Gastrocnemius medialis (tissue), 4 donors: ENCODE measurements around the gene CCDC30. TPM values are rescaled to one million over a fixed set of nuclear protein-coding genes. Genes with fewer than 3 reads are reported as not detected.

Experiments used
- ATAC-seq, 2 donors: fragments of 150-250 bp; one replicate each; pipeline ENCODE4 v1.9.1; 2016
- DNase-seq, 2 donors: peaks; one replicate each; pipeline ENCODE4 v3.0.0-alpha.2; 2019
- H3K27ac ChIP-seq, 4 donors: fragments of 200-600 bp; sonication (generic); 1 replicate in 1 of 4; 2 replicates in 3 of 4; pipeline ENCODE4 v1.5.1; 2016 to 2018; ENCODE audit warnings: mild to moderate bottlenecking in 2 of 4, moderate library complexity in 1 of 4
- H3K27me3 ChIP-seq, 3 donors: fragments of 200-600 bp; sonication (generic) in 2 of 3; 1 replicate in 1 of 3; 2 replicates in 2 of 3; pipeline versions ENCODE4 v1.5.1 to v1.6.0; 2016 to 2019; ENCODE audit warnings: mild to moderate bottlenecking in 1 of 3, moderate library complexity in 1 of 3
- H3K36me3 ChIP-seq, 2 donors: fragments of 200-600 bp; sonication (generic) in 1 of 2; one replicate each; pipeline ENCODE4 v1.5.1; 2017 to 2018
- H3K4me1 ChIP-seq, 2 donors: fragments of 200-600 bp; sonication (generic) in 1 of 2; one replicate each; pipeline ENCODE4 v1.5.1; 2016 to 2017; ENCODE audit warnings: mild to moderate bottlenecking in 2 of 2
- H3K4me3 ChIP-seq, 4 donors: fragments of 200-600 bp; sonication (generic) in 3 of 4; 1 replicate in 1 of 4; 2 replicates in 3 of 4; pipeline ENCODE4 v1.5.1; 2016 to 2019; ENCODE audit warnings: mild to moderate bottlenecking in 2 of 4
- H3K9me3 ChIP-seq, 3 donors: fragments of 200-600 bp; sonication (generic) in 2 of 3; 1 replicate in 1 of 3; 2 replicates in 2 of 3; pipeline ENCODE4 v1.5.1; 2016 to 2019
- CTCF ChIP-seq, 5 experiments: fragments of 450-650 bp in 3 of 5; fragments of 200-600 bp in 2 of 5; sonication (generic) in 2 of 5; IDR thresholded peaks in 4 of 5; conservative IDR thresholded peaks in 1 of 5; 1 replicate in 4 of 5; 2 replicates in 1 of 5; pipeline ENCODE4 v1.5.1; 2016 to 2019; ENCODE audit warnings: antibody characterized with exemption in 5 of 5, mild to moderate bottlenecking in 3 of 5, moderate library complexity in 3 of 5
- POLR2A ChIP-seq, 2 donors: fragments of 450-650 bp; IDR thresholded peaks; one replicate each; pipeline ENCODE4 v1.6.1; 2017; ENCODE audit warnings: antibody characterized with exemption in 2 of 2, mild to moderate bottlenecking in 2 of 2, moderate library complexity in 2 of 2
- in situ Hi-C, 4 donors: fragments of 200-750 bp; cut with MboI; loops; one replicate each; pipeline versions ENCODE4 v1.15.0 to v1.8.0; 2017; ENCODE audit warnings: low sequenced_read_pairs in 4 of 4
- intact Hi-C: fragments of 100-400 bp; cut with DNase I; formaldehyde crosslinking; loops from one replicate; pipeline ENCODE4 v1.15.1; 2023; ENCODE audit warnings: low total_unique reads
- total RNA-seq, 4 donors: library from RNA; depleted of rRNA; stranded (reverse); fragments of >200 nt; gene quantifications; one replicate each; pipeline versions ENCODE4 v1.1.0 to v1.2.3, GENCODE V29; 2016

CCDC30 gene
- total RNA-seq, 4 donors from 2014 or later = 0.24 to 2.9 (median 0.74) TPM

- no peaks in the 10 kb centered on the region for H3K9me3 ChIP-seq
- no peak for TF ChIP-seq POLR2A (IDR thresholded peaks at IDR 0.05)
- TF ChIP-seq CTCF (IDR thresholded peaks at IDR 0.05 in 4 of 5, conservative IDR thresholded peaks at IDR 0.05 in 1 of 5) = no peak
- H3K27ac ChIP-seq = no peak overlapping the region
- in situ Hi-C loops = no loop called here
- H3K4me3 ChIP-seq = no peak overlapping the region
- intact Hi-C loops = no loop called here
- H3K27me3 ChIP-seq = no peaks in the 10 kb centered on the region
- H3K4me1 ChIP-seq = no peaks in the 10 kb centered on the region
- DNase-seq (no peak), ATAC-seq (no peak)
- peaks cover 6 to 80% of the 10 kb centered on the region in 2 donors for H3K36me3 ChIP-seq
Measured at GRCh38 chr1:42700006-42700405, 236.9 kb downstream of the CCDC30 start.

- DNase-seq = no peak
- no peak for ATAC-seq
- Histone ChIP-seq H3K36me3 (peaks cover 0 to 55% of the 10 kb centered on the region in 2 donors), H3K4me3 (no peak overlapping the region), H3K4me1 (no peaks in the 10 kb centered on the region), H3K27me3 (no peaks in the 10 kb centered on the region), H3K9me3 (no peaks in the 10 kb centered on the region), H3K27ac (no peak overlapping the region)
- in situ Hi-C loops = no loop called here
- TF ChIP-seq POLR2A (IDR thresholded peaks at IDR 0.05) (no peak), CTCF (IDR thresholded peaks at IDR 0.05 in 4 of 5, conservative IDR thresholded peaks at IDR 0.05 in 1 of 5) (no peak)
- intact Hi-C loops = no loop called here
Measured at GRCh38 chr1:42703888-42704464, 240.9 kb downstream of the CCDC30 start.

Other genes with a start within 250 kb of the CCDC30 start
- 10 to 100 TPM; 39.4 to 81.0 (median 56.3) TPM for gene FOXJ3, start 128.1 kb upstream of the CCDC30 start, total RNA-seq
- gene RIMKLA, start 82.5 kb upstream of the CCDC30 start, total RNA-seq = 1 to 10 TPM in 1 of 4 donors, under 1 TPM in 3; 0.78 to 1.2 (median 0.85) TPM
- 1 to 10 TPM in 1 of 4 donors, under 1 TPM in 1, not detected in 2; 0.80 to 1.0 TPM for gene ZMYND12, start 7.3 kb upstream of the CCDC30 start, total RNA-seq
- 10 to 100 TPM; 31.7 to 55.1 (median 42.1) TPM for gene PPCS, start 6.7 kb upstream of the CCDC30 start, total RNA-seq
- gene PPIH, start 195.1 kb downstream of the CCDC30 start, total RNA-seq = 10 to 100 TPM in 1 of 4 donors, 1 to 10 TPM in 3; 6.1 to 13.6 (median 7.1) TPM
- 1,000 to 10,000 TPM in 2 of 4 donors, 100 to 1,000 TPM in 2; 861 to 1,251 (median 1,022) TPM for gene YBX1, start 219.1 kb downstream of the CCDC30 start, total RNA-seq